GM20431 (cell line): ENCODE data around the gene EPHA8.

Experiments
- in situ Hi-C: fragments of 300-500 bp; cut with MseI, MboI; formaldehyde crosslinking; loops from one replicate; pipeline ENCODE4 v1.15.0; 2020; ENCODE audit warnings: low sequenced_read_pairs; ENCODE audit not compliant: unreplicated experiment

The EPHA8 gene

DNA sequence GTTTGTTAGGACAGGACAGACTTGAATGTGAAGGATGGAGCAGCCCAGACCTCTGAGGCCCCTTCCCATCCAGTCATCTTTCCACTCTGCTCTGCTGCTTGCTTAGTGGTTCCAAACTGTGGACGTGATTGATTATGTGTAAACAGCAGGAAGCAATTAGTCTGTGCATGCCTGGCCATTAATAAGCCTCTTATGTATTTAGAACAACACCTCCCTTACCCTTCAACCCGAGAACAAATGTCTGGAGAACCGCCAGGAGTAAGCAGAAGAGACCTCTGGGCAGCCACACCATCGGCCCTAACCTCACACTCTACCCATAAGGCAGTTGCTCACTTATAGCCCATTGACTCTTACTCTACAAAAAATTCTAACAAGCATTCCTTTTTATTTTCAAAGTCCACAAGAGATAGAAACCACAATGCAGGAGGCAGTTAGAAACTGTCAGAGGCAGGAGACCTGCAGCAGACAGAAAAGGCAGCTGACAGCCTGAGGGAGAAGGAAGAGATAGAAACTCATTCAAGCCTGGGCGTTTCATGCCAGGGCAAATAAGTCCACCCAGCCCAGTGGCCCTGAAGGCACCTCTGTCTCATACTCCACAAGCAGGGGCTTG is 5.8 kb upstream of the EPHA8 start:
- in situ Hi-C loops: no loop called here

DNA sequence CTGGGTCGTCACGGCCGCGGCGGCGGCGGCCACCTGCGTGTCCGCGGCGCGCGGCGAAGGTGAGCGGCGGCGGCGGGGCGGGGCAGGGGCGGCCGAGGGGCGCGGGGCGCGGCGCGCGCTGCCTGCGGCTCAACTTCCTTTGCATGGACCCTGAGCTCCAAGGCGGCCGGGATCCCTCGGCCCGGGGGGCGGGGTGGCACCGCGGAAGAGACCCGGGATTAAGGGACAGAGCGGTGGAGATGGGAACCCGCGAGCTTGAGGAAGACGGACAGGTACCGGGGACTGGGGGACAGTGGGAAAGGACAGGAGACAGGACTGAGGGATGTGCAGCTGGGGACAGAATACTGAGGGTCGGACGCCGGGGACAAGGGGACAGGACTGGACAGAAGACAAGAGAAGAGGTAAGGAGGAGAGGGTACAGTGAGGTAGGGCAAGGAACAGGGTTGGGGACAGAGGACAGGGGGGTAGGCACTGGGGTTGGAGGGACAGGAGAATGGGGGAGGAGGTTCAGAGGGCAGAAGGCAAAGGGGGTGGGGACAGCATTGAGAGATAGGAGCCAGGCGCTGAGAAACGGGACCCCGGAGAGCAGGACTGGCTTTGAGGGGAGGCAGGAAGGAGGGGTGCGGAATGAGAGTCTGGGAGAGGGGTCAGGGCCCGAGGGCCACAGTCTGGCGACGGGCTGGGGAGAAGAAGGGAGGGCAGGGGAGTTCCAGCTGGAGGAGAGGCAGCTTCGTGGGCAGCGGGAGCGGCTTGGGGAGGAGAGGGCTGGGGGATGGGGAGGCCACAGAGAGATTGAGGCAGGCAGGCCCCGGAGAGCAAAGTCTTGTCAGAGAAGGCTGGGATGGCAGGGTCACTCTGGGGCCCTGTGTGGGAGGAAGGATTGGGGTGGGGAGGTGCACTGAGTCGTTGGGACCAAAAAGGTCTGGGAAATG is 648 bp downstream of the EPHA8 start:
- in situ Hi-C loops: no loop called here

DNA sequence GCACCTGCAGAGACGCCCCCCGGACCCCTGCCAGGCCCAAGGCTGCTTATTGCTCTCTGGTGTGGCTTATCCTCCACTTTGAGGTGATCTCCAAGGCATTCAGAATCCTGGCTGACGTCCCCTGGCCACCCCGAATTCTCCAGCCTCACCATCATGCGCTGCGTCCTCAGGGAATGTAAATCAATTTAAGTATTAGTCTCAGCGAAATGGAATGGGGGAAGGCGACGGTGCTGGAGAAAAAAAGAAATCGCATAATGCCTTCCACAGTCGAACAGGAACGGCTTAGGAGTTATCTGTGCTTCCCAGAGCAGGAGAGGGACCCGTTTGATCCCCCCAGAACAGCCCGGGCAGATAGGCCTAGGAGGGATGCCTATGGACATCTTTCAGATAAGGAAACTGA is 2.9 kb downstream of the EPHA8 start:
- in situ Hi-C loops: no loop called here

DNA sequence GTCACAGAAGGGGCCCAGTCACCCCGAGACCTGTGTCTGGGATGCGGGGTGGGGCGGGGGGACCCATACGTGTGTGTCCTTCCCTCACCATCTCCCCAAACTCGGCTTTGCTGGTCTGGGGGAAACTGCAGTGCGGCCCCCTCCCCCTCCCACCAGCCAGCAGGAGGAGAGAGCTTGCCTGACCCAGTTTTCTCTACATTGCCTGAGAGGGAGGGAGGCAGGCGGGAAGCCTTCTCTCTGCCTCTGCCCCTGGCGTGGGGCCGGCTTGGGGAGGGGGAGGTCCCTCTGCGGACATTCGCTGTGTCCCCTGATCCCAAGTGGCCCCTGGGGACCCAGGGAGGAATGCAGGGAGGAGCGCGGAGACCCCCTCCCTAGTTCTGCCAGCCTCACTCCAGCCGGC is 3.9 kb downstream of the EPHA8 start:
- in situ Hi-C loops: no loop called here

DNA sequence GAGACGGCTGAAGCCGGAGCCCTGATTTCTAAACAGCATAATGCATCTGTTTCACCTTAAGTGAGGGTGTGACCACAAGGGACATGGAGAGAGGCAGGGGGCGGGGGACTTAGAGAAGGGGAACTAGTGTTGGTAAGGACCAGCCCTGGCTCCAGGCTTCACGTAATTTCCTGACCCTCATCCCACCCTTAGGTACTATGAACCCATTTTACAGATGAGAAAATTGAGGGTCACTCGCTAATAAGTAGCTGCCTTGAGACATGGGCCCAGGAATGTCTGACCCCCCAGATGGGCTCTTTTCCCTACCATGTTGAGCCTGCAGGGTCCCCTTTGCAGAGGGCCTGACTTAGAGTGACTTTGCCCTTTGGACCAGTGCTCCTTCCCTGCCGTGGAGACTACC is 4.7 kb downstream of the EPHA8 start:
- in situ Hi-C loops: no loop called here

DNA sequence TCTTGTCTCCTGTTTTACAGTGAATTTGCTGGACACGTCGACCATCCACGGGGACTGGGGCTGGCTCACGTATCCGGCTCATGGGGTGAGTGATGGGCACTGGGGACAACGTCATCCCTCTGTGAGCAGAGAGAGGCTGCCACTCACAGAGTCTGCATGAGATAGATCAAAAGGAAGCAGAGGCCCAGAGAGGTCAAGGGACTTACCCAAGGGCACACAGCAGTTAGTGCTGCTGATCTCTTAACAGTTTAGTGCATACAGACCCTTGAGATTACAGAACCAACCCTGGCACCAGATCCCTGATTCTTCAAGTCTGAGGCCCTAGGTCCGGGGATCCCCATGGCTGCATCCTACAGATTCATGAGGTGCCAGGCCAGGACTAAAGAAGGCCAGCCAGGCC is 6.0 kb downstream of the EPHA8 start:
- in situ Hi-C loops: no loop called here

DNA sequence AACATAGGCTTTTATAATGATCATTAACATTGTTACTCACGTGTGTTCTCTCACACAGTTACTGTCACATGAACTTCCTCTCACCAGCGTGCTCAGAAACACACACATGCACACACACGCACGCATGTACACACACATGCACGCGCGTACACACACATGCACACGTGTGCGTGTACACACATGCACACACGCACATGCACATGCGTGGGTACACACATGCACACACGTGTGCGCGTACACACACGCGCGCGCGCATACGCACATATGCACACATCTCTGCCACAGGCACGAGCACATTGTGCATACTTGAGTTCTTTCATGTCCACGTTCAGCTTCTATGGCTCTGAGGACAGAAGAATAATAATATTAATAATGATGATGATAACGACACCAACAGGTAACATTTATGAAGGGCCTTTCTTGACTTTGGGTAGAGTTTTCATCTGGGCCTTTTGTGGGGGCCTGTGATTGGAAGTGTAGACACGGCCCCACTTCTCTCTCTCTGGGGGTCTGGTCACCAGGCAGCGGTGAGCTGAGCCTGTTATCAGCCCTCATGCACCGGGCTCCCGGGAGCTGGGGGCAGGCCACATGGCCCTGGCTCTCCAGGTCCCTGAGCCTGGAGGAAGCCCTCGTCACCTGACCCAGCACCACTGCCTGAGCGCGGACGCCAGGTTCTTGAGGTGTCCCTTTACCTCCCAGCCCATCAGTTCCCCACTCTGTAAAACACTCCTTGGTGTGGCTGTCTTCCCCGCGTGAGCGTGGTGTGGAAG is 7.0 kb downstream of the EPHA8 start:
- in situ Hi-C loops: no loop called here

DNA sequence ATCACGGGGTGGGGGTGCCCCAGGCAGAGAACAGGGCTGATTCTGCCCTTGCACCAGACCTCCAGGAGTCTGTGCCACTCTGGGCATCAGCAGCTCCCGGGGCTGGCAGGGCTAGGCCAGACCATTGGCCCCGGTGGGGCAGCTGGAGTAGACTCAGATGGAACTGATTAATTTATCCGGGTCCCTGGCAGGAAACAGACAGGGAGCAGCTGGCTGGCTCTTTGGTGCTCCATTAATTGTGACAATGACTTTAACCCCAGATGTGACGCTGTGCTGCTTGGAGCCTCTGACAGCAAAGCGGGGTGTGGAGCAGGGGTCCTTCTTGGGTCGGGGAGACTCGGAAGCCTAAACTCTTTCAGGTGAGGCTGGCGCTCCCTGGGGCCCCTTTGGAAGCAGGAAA is 9.5 kb downstream of the EPHA8 start:
- in situ Hi-C loops: no loop called here

DNA sequence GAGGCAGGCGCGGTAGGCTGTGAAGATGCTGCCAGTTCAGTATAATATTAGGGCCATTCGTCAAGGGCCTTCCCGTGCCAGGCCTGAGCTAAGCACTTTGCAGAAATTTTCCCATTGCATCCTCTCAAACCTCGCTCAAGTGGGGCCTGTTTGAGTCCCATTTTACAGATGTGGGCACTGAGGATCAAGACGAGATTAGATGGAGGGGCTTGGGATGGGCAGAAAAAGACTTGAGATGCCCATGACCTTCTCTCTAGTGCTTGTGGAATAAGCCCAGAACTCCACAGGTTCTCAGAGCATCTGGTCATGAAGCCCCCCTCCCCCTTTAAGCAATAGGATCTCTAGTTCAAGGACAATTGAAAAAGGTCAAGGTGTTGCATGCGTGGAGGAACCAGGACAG is 9.9 kb downstream of the EPHA8 start:
- in situ Hi-C loops: no loop called here

DNA sequence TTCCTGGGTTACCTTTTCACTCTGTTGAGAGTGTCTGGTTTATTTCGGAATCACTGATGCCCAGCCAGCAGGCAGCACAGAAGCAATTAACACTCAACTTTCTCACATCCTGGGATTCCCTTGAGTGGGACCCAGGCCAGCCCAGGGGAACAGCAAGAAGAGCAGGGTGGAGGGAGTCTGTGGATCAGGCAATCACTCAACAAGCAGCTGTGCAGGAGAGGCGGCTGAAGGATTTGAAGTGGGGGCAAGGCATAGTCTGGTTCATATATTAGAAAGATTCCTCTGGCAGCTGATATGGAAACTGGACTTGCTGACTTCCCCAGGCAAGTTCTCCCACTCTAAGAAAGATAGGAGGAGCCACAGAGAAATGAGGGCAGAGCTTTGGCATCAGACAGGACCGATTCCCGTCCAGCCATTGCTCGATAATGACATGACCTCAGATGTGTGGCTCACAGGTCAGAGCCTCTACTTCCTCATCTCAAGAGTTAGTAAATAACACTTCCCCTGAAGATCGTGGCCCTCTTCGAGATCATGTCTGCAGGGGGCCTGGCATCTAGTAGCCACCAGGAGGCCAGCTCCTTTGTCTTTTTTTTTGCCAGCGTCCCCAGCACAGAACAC is 12.4 kb downstream of the EPHA8 start:
- in situ Hi-C loops: no loop called here

DNA sequence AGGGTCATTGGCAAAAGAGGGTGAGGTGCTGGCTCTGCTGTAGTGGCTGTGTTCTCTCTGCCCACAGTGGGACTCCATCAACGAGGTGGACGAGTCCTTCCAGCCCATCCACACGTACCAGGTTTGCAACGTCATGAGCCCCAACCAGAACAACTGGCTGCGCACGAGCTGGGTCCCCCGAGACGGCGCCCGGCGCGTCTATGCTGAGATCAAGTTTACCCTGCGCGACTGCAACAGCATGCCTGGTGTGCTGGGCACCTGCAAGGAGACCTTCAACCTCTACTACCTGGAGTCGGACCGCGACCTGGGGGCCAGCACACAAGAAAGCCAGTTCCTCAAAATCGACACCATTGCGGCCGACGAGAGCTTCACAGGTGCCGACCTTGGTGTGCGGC is 12.9 kb downstream of the EPHA8 start:
- in situ Hi-C loops: no loop called here

DNA sequence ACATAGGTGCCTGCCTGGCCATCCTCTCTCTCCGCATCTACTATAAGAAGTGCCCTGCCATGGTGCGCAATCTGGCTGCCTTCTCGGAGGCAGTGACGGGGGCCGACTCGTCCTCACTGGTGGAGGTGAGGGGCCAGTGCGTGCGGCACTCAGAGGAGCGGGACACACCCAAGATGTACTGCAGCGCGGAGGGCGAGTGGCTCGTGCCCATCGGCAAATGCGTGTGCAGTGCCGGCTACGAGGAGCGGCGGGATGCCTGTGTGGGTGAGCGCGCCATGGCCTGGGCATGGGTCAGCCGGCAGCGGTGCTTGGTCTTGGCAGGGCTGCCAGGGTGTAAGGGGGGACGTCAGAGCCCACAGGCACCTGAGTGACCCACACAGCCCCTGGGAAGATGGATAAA is 13.3 kb downstream of the EPHA8 start:
- in situ Hi-C loops: no loop called here

DNA sequence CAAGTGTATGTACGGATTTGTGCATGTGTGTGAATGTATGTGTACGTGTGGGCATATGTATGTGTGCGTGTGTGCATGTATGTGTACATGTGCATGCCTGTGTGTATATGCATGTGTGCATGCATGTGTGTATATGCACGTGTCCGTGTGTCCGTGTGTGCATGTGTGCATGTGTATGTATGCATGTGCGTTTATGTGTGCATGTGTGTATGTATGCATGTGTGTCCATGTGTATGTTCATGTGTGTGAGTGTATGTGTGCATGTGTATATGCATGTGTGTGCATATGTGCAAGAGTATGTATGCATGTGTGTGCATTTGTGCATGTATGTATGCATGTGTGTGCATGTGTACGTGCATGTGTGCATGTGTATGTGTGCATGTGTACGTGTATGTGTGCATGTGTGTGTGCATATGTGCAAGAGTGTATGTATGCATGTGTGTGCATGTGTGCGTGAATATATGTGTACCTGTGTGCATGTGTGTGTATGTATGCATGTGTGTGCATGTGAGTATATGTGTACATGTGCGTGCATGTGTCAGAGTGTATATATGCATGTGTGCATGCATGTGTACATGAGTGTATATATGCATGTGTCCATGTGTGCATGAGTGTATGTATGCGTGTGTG is 15.6 kb downstream of the EPHA8 start:
- in situ Hi-C loops: no loop called here

DNA sequence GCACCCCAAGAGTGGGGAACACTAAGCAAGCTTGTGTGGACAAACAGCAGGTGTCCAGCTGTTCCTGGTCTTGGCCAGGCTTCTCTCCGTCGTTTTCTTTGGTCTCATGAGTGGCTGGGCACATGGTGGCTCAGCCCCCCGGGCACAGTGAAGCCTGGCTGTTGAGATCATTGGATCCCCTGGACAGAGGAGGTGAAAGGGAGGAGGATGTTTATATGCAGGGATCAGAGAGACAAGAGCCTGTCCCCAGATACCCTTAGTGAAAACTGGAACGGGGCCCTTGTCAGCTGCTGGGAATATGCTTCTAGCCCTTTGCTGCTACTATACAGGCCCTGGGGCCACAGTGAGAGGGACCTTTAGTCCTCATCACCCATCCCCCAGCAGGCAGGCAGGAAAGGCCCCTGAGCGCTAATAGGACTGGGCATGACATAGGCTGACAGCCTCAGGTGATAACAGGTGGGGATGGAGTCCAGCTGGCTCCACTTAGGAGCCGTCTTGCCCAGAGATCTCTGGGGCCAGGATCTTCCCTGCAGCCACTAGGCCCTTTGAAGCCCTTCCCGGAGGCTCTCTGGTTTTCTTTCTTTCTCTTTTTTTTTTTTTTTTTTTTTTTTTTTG is 16.4 kb downstream of the EPHA8 start:
- in situ Hi-C loops: no loop called here

DNA sequence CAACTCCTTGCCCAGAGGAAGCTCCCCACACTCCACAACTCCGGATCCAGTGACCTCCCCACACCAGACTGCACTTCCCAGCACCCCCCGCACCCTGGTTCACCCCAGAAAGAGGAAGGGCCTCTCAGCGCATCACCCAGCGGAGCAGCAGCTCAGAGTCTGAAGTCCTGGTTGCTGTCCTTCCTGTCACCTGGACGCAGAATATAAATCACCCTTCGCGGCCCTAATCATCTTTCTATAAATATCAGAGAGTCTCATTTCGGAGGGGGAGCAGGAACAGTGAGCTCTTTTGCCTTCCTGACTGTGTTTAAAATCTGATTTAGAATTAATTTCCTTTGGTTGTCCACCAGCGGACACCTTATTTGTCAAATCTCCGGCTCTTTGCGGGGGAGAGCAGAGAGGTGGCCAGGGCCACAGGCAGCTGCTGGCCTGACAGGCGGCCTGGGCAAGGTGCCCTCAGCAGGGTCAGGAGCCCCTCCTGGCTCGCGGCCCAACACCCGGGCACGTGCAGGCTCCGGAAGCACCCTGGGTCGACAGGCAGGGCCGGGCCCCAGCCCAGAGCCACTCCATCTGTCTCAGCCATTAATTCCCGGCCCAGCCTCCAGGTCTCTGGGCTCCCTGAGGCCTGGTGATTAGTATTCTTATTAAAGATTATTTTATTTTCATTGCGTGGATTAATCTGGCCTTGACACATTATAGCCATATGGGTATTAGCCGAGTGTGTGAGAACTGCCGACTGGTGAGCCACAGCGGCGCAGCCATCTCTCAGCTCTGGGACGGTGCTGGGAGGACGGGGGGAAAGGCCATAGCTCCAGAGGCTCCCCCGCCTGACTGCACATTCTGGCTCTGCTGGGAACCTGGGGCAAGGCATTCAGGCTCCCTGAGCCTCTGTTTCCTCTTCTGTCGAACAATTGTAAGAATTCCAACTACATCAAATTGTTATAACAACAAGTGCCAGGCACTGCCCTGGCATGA is 19.7 kb downstream of the EPHA8 start:
- in situ Hi-C loops: no loop called here

DNA sequence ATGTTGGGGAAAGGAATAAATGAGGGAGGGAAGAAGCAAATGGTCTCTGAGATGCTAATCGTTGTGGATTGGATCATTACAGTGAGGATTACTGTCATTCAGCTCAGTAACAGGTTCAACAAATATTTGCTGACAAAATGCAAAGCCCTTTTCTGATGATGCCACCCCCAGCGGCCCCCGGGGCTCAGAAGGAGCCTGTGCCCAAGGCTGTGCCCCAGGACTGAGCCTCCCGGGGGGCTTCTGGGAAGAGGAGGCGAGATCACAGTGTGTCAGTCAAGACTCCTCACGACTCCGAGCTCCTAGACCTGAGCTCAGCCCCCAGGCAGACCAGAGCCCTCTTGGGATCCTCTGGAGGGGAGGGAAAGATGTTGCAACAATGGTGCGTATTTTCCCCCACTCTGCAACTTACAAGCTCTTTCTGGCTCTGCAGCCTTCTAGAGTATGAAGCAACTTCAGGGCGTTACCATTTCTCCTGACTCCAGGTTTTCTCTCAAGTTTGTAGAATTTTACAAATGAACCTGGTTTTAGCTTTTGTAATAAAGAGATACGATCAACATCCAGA is 20.8 kb downstream of the EPHA8 start:
- in situ Hi-C loops: no loop called here

DNA sequence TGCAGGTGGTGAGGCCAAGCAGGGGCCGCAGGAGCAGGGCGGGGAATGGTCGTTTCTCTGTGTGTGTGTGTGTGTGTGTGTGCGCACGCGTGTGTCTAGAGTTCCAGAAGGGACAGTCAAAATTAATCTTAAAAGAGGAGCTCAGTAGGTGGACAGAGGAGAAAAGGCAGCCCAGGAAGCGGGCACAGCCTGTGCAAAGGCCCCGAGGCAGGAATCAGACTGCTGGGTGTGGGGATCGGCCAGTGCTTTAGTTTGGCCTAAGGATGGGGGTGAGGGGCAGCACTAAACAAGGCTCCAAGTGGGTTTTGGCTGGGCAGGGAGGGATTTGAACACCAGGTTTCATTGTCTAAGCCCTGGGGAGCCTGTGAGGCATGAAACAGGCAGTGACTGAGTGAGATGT is 21.7 kb downstream of the EPHA8 start:
- in situ Hi-C loops: no loop called here

DNA sequence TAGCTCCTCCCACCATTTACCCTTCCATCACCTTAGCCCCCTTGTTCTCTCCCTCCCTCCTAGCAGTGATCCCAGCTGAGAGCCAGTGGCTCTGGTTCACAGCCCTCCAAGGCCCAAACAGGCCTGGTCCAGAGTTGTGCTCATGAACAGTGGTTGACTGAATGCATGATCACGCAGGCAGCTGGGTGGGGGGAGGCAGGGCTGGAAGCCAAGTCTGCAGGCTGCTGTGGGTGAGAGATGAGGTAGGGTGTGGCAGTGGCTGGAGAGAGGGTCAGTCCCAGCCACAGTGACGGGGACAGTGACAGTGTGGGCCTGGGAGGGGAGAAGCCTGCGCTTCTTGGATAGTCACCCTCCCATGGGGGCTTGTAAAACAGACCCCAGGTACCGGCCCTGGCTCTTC is 22.2 kb downstream of the EPHA8 start:
- in situ Hi-C loops: no loop called here
